Lung (tissue), 12 donors: ENCODE results near the gene MED29. TPM values are rescaled to one million over a fixed set of nuclear protein-coding genes. Genes with fewer than 3 reads are reported as not detected.
A peak's percentile ranks its signal among the peaks of the same experiment; 100 is the strongest.
"Not testable (repeated sequence)": the region's sequence is repeated elsewhere in the genome, so short reads cannot be mapped to it uniquely, and the experiment has no call there.

Experiments
- ATAC-seq: fragments of 200-7000 bp; cut with Tn5 transposase; one replicate; pipeline ENCODE4 v1.9.1; 2020; ENCODE audit warnings: moderate number of reproducible peaks; ENCODE audit not compliant: insufficient read depth, low FRiP score
- DNase-seq, 3 donors: peaks; one replicate each; pipeline ENCODE4 v3.0.0-alpha.2; 2013 to 2017
- H3K27ac ChIP-seq, 2 donors: one replicate each; pipeline ENCODE4 v1.5.1; 2013; ENCODE audit warnings: mild to moderate bottlenecking in 2 of 2, moderate library complexity in 2 of 2, control low read depth in 1 of 2, inconsistent platforms in 1 of 2, low read depth in 1 of 2, low read length in 1 of 2
- H3K27me3 ChIP-seq, 3 donors: one replicate each; pipeline ENCODE4 v1.5.1; 2013; ENCODE audit warnings: low read length in 2 of 3; ENCODE audit not compliant: control insufficient read depth in 3 of 3, insufficient read depth in 3 of 3
- H3K36me3 ChIP-seq, 4 donors: one replicate each; pipeline ENCODE4 v1.5.1; 2013; ENCODE audit warnings: low read length in 4 of 4, mild to moderate bottlenecking in 1 of 4, moderate library complexity in 1 of 4; ENCODE audit not compliant: control insufficient read depth in 4 of 4, insufficient read depth in 4 of 4
- H3K4me1 ChIP-seq, 5 donors: one replicate each; pipeline ENCODE4 v1.5.1; 2013; ENCODE audit warnings: low read length in 5 of 5, mild to moderate bottlenecking in 2 of 5, moderate library complexity in 1 of 5; ENCODE audit not compliant: control insufficient read depth in 5 of 5, insufficient read depth in 5 of 5
- H3K4me3 ChIP-seq: one replicate; pipeline ENCODE4 v1.5.1; 2013; ENCODE audit warnings: mild to moderate bottlenecking, control low read depth, moderate library complexity
- H3K9ac ChIP-seq, 2 donors: one replicate each; pipeline ENCODE4 v1.5.1; 2013; ENCODE audit warnings: low read length in 2 of 2, control low read depth in 1 of 2; ENCODE audit not compliant: insufficient read depth in 1 of 2
- H3K9me3 ChIP-seq, 4 donors: one replicate each; pipeline ENCODE4 v1.5.1; 2013; ENCODE audit warnings: low read length in 3 of 4, mild to moderate bottlenecking in 1 of 4, moderate library complexity in 1 of 4; ENCODE audit not compliant: control insufficient read depth in 4 of 4, insufficient read depth in 3 of 4
- WGBS, 2 donors: extraction: QIAGEN DNeasy Blood & Tissue Kit; methylation state at CpG; one replicate each; pipeline ENCODE4 v1.1.7; 2013; 5-methylcytosine and 5-hydroxymethylcytosine counted together
- polyA plus RNA-seq, 2 donors: library from polyadenylated mRNA; stranded (reverse); fragments of 200-250 nt; gene quantifications; one replicate each; pipeline ENCODE4 v1.2.1, GENCODE V29; 2013
- total RNA-seq, 2 donors: library from RNA; depleted of rRNA in 1 of 2; stranded (reverse); fragments of >200 nt in 1 of 2; gene quantifications; one replicate each; pipeline ENCODE4 v1.2.1, GENCODE V29; 2014 to 2021
- TF ChIP-seq, protein P1 (sequence below): IDR thresholded peaks from 2 replicates; pipeline ENCODE4 v1.5.1; 2012; ENCODE audit warnings: mild to moderate bottlenecking; ENCODE audit errors: control extremely low read depth, extremely low read depth
- donor health status: control.
- donor health status: control.
- donor health status: Bipolar disorder and iron deficiency.
- donor health status: healthy.
- donor health status: DM: yes; HTN: yes; CAD: no.

MED29 gene
- total and polyA plus RNA-seq, 4 donors: 16.5 to 36.8 (median 32.8) TPM

DNA sequence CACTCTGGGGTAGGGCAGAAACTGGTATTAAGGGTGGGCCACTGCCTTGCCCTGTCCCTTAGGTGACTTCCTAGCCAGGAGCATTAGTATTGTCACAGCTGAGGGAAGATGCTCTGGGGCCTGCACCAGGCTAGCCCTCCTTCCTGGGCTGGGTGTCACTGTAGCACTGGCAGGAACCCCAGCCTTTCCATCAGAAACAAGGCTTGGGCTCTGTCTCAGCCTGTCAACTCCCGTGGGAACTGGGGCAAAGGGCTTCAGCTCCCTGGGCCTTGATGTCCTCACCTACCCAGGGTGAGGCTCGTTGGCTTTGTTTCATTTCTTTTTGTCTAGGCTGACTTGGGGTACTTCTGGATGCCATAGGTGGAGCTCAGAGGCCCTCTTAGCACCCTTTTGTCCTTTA, 18.2 kb upstream of the MED29 start:
- H3K4me1 ChIP-seq: peaks cover 12 to 18% (median 13%) of the 10 kb centered on the region in 5 donors
- H3K27ac ChIP-seq: peak overlapping the region; percentile 82 to 89
- no peaks in the 10 kb centered on the region for H3K9me3 ChIP-seq
- TF ChIP-seq, protein P1, sequence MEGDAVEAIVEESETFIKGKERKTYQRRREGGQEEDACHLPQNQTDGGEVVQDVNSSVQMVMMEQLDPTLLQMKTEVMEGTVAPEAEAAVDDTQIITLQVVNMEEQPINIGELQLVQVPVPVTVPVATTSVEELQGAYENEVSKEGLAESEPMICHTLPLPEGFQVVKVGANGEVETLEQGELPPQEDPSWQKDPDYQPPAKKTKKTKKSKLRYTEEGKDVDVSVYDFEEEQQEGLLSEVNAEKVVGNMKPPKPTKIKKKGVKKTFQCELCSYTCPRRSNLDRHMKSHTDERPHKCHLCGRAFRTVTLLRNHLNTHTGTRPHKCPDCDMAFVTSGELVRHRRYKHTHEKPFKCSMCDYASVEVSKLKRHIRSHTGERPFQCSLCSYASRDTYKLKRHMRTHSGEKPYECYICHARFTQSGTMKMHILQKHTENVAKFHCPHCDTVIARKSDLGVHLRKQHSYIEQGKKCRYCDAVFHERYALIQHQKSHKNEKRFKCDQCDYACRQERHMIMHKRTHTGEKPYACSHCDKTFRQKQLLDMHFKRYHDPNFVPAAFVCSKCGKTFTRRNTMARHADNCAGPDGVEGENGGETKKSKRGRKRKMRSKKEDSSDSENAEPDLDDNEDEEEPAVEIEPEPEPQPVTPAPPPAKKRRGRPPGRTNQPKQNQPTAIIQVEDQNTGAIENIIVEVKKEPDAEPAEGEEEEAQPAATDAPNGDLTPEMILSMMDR: no peak
- H3K4me3 ChIP-seq: no peak overlapping the region
- no peaks in the 10 kb centered on the region for H3K27me3 ChIP-seq
- WGBS, 2 donors: 53 to 67% methylated on average over 2 of the region's 2 CpGs
- peak overlapping the region; percentile 38 to 41 for H3K9ac ChIP-seq
- peaks cover 31 to 59% (median 45%) of the 10 kb centered on the region in 4 donors for H3K36me3 ChIP-seq
- ATAC-seq (no peak), DNase-seq (peak in 2 of 3 donors; percentile 29 to 54)

DNA sequence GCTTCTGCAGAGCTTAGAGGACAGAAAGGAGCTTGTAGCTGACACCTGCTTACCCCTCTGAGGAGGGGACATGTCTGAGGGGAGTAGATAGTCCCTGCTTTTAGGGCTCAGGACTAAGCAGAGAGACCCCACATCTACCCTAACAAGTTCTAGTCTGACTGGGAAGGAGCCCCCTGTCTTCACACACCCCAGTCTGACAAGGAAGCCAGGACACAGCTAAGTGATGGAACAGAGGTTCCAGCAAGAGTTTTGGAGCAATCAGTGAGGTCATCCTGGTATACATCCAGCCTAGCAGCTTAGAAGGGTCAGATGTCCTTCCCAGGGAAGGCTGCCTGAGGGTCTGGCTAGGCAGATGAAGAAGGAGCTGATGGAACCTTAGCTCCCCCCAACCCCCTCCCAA, 15.2 kb upstream of the MED29 start:
- ATAC-seq: no peak
- Histone ChIP-seq H3K27ac (no peak overlapping the region), H3K9me3 (no peaks in the 10 kb centered on the region), H3K4me3 (no peak overlapping the region), H3K4me1 (peaks cover 12 to 18% (median 13%) of the 10 kb centered on the region in 5 donors), H3K36me3 (peaks cover 25 to 65% (median 63%) of the 10 kb centered on the region in 4 donors), H3K9ac (no peak overlapping the region), H3K27me3 (no peaks in the 10 kb centered on the region)
- TF ChIP-seq, protein P1: no peak
- DNase-seq: no peak

DNA sequence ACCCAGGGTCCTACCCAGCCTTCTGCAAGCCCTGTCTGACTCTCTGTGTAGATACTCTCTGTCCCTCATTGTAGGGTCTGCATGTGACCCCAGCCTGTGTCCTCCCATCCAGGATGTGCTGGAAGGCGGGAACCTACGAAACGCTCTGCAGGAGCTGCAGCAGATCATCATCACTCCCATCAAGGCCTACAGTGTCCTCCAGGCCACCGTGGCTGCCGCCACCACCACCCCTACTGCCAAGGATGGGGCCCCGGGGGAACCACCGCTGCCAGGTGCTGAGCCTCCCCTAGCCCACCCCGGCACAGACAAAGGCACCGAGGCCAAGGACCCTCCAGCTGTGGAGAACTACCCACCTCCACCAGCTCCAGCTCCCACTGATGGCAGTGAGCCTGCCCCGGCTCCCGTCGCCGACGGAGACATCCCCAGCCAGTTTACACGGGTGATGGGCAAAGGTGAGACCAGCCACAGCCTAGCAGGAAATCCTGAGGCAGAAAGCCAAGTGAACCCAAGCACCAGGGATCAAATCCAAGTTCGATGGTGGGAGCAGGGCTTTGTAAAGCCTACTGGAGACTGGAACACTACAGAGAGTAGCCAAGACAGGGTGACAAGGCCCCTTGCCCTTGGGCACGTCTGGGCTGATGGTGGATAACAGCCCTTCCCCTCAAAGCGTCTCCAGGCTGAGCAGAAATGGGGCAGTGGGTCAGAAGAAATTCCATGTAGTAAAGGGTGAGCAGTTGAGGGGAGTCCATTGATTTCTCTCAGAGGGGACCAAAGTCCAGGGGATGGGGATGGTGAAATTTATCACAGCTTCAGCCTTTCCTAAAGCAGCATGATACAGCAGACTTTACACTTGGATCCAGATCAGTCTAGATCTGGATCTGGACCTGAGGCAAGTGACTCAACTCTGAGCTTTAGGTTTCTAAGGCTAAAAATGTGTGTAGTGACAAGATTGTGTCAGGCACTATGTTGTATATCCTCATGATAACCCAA, 13.5 kb upstream of the MED29 start:
- 86 to 90% methylated on average over 18 of the region's 18 CpGs for WGBS, 2 donors
- Histone ChIP-seq H3K4me3 (no peak overlapping the region), H3K27me3 (no peaks in the 10 kb centered on the region), H3K9me3 (no peaks in the 10 kb centered on the region), H3K36me3 (peaks cover 31 to 78% (median 72%) of the 10 kb centered on the region in 4 donors), H3K4me1 (peaks cover 7 to 9% (median 8%) of the 10 kb centered on the region in 5 donors), H3K9ac (no peak overlapping the region), H3K27ac (no peak overlapping the region)
- TF ChIP-seq, protein P1: no peak
- no peak for DNase-seq
- no peak for ATAC-seq

DNA sequence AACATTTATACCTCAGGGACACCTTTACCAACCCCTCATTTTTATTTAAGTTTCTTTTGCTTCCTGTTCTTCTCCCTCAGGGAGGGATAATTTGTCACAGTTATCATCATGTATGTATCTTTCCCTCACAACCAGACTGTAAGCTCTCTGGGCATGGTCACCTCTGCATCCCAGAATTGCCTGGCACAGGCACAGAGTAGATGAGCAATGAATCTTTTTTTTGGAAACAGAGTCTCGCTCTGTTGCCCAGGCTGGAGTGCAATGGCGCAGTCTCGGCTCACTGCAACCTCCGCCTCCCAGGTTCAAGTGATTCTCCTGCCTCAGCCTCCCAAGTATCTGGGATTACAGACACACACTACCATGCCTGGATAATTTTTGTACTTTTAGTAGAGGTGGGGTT, 11.8 kb upstream of the MED29 start:
- not testable (repeated sequence) for DNase-seq, H3K9me3 ChIP-seq, H3K27me3 ChIP-seq, ATAC-seq, H3K27ac ChIP-seq, H3K9ac ChIP-seq, H3K4me1 ChIP-seq, H3K4me3 ChIP-seq
- WGBS, 2 donors: 92 to 94% methylated on average over 4 of the region's 4 CpGs
- H3K36me3 ChIP-seq: peaks cover 37 to 82% (median 71%) of the 10 kb centered on the region in 4 donors
